Pancreas (tissue), 10 donors: ENCODE results near the gene PPOX. TPM values are rescaled to one million over a fixed set of nuclear protein-coding genes. Genes with fewer than 3 reads are reported as not detected.

Source experiments
- ATAC-seq, 4 donors: fragments of 200-7000 bp; cut with Tn5 transposase; one replicate each; pipeline versions ENCODE4 v1.8.0 to v1.9.1; 2020; ENCODE audit warnings: mild to moderate bottlenecking in 4 of 4, moderate library complexity in 4 of 4
- DNase-seq, 6 donors: peaks; one replicate each; pipeline ENCODE4 v3.0.0-alpha.2; 2020
- FAIRE-seq: peaks from 2 replicates; lab custom pipeline; 2012; peaks lifted over from hg19 to GRCh38; lab: Jason Lieb, UNC
- H3K27ac ChIP-seq, 4 donors: fragments of 200-600 bp; sonication (generic); 1 replicate in 3 of 4; 2 replicates in 1 of 4; pipeline versions ENCODE4 v1.5.0 to v1.8.0; 2020
- H3K27me3 ChIP-seq, 4 donors: fragments of 200-600 bp; one replicate each; pipeline ENCODE4 v1.8.0; 2021
- H3K36me3 ChIP-seq, 3 donors: fragments of 200-600 bp; sonication (generic) in 1 of 3; one replicate each; pipeline versions ENCODE4 v1.5.0 to v1.8.0; 2020 to 2021
- H3K4me1 ChIP-seq, 3 donors: fragments of 200-600 bp; one replicate each; pipeline ENCODE4 v1.8.0; 2021
- H3K4me3 ChIP-seq, 4 donors: fragments of 200-600 bp; sonication (generic) in 2 of 4; one replicate each; pipeline versions ENCODE4 v1.5.0 to v1.8.0; 2020 to 2021
- H3K9me3 ChIP-seq, 4 donors: fragments of 200-600 bp; one replicate each; pipeline ENCODE4 v1.8.0; 2021
- CTCF ChIP-seq, 4 donors: fragments of 200-600 bp; sonication (generic) in 3 of 4; IDR thresholded peaks; one replicate each; pipeline versions ENCODE4 v1.5.0 to v1.8.0; 2021; ENCODE audit warnings: antibody characterized with exemption in 4 of 4
- WGBS, 2 donors: extraction: QIAGEN DNeasy Blood & Tissue Kit; methylation state at CpG; one replicate each; pipeline ENCODE4 v1.1.7; 2013; 5-methylcytosine and 5-hydroxymethylcytosine counted together
- intact Hi-C, 3 donors: fragments of 100-400 bp; cut with DNase I; formaldehyde crosslinking; loops; one replicate each; pipeline versions ENCODE4 v1.11.1 to v1.14.2; 2022
- polyA plus RNA-seq, 2 donors: library from polyadenylated mRNA; stranded (reverse); fragments of 200-250 nt; gene quantifications; one replicate each; pipeline ENCODE4 v1.2.3, GENCODE V29; 2013
- total RNA-seq, 6 donors: library from RNA; stranded (reverse); fragmentation: NEBNext Ultra II Directional in 4 of 6; extraction: Animal tissue kit (Norgen Biotek cat#: 25700) in 4 of 6; gene quantifications; one replicate each; pipeline versions ENCODE4 v1.2.1 to v1.2.4, GENCODE V29; 2021 to 2023
- donor health status: healthy with polysubstance abuse.
- donor health status: DM: no; HTN: no; CAD: no; lungs with moderate emphysema.
- donor health status: DM: no; HTN: no; CAD: no.
- donor health status: control.
- donor health status: control.
- donor health status: Bipolar disorder and iron deficiency.
- donor health status: DM: yes; HTN: yes; CAD: no.
- donor health status: DM: no; HTN: no; CAD: no.
- donor health status: DM: no; HTN: no; CAD: no.
- donor health status: DM: yes; HTN: yes; CAD: no.

The PPOX gene
- total and polyA plus RNA-seq, 8 donors = 7.4 to 56.4 (median 13.1) TPM

DNA sequence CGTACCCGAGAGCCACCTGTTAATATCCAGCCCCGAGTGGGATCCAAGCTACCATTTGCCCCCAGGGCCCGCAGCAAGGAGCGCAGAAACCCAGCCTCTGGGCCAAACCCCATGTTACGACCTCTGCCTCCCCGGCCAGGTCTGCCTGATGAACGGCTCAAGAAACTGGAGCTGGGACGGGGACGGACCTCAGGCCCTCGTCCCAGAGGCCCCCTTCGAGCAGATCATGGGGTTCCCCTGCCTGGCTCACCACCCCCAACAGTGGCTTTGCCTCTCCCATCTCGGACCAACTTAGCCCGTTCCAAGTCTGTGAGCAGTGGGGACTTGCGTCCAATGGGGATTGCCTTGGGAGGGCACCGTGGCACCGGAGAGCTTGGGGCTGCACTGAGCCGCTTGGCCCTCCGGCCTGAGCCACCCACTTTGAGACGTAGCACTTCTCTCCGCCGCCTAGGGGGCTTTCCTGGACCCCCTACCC lies 5.5 kb upstream of the PPOX start:
- 88 to 96% methylated on average over 22 of the region's 22 CpGs for WGBS, 2 donors
- TF ChIP-seq CTCF (IDR thresholded peaks at IDR 0.05) = no peak
- H3K4me3 ChIP-seq = no peak overlapping the region
- no peak overlapping the region for H3K27ac ChIP-seq
- ATAC-seq (no peak), DNase-seq (no peak), FAIRE-seq (no peak)
- peaks cover under 1 to 17% (median 4%) of the 10 kb centered on the region in 3 donors for H3K4me1 ChIP-seq
- no peaks in the 10 kb centered on the region for H3K27me3 ChIP-seq
- H3K9me3 ChIP-seq = no peaks in the 10 kb centered on the region
- H3K36me3 ChIP-seq = no peaks in the 10 kb centered on the region
- intact Hi-C loops = no loop called here

DNA sequence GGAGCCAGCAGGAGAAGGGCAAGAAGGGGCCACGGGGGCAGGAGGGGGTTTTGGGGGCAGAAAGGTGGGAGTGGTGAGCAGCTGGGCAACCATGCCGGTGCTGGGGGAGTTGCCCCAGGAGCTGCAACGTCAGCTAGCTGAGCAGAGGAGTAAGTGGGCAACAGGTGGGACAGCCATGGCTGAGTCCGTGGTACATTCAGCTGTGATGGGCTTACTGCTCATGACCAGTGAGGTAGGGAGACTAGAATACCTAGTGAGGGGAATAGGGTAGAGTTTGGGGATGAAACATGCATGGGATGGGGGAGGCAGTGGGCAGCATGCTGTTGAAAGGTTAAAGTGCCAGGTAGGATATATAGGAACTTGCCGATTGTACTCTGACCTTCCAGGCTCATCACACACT lies 4.6 kb upstream of the PPOX start:
- DNase-seq (no peak), ATAC-seq (no peak), FAIRE-seq (no peak)
- Histone ChIP-seq H3K9me3 (no peaks in the 10 kb centered on the region), H3K4me3 (no peak overlapping the region), H3K4me1 (peaks cover 0 to 17% (median 3%) of the 10 kb centered on the region in 3 donors), H3K27ac (no peak overlapping the region), H3K27me3 (no peaks in the 10 kb centered on the region), H3K36me3 (no peaks in the 10 kb centered on the region)
- WGBS, 2 donors = 82 to 89% methylated on average over 5 of the region's 5 CpGs
- no peak for TF ChIP-seq CTCF (IDR thresholded peaks at IDR 0.05)
- intact Hi-C loops = no loop called here

GRCh38 chr1:161162052-161162451 lies 4.2 kb upstream of the PPOX start:
- Histone ChIP-seq H3K27ac (no peak overlapping the region), H3K27me3 (no peaks in the 10 kb centered on the region), H3K4me3 (no peak overlapping the region), H3K36me3 (no peaks in the 10 kb centered on the region), H3K4me1 (peaks cover 0 to 17% (median 6%) of the 10 kb centered on the region in 3 donors), H3K9me3 (no peaks in the 10 kb centered on the region)
- WGBS, 2 donors = 71 to 84% methylated on average over 7 of the region's 7 CpGs
- DNase-seq (no peak), ATAC-seq (no peak), FAIRE-seq (no peak)
- intact Hi-C loops = no loop called here
- no peak for TF ChIP-seq CTCF (IDR thresholded peaks at IDR 0.05)

- 91 to 94% methylated on average over 10 of the region's 10 CpGs for WGBS, 2 donors
- H3K4me1 ChIP-seq = peaks cover 0 to 17% (median 8%) of the 10 kb centered on the region in 3 donors
- TF ChIP-seq CTCF (IDR thresholded peaks at IDR 0.05) = no peak
These were observed 3.4 kb upstream of the PPOX start for GRCh38 chr1:161162806-161163205.

GRCh38 chr1:161163793-161164192 lies 2.4 kb upstream of the PPOX start:
- Histone ChIP-seq H3K36me3 (no peaks in the 10 kb centered on the region), H3K4me1 (peaks cover 0 to 13% (median 8%) of the 10 kb centered on the region in 3 donors), H3K27ac (no peak overlapping the region), H3K9me3 (no peaks in the 10 kb centered on the region), H3K4me3 (no peak overlapping the region), H3K27me3 (no peaks in the 10 kb centered on the region)
- intact Hi-C loops = no loop called here
- FAIRE-seq (no peak), DNase-seq (no peak), ATAC-seq (no peak)
- no peak for TF ChIP-seq CTCF (IDR thresholded peaks at IDR 0.05)
- WGBS, 2 donors = 83% methylated on average over 5 of the region's 5 CpGs

More at GRCh38 chr1:161162806-161163205, 3.4 kb upstream of the PPOX start:
- no peak for ATAC-seq
- no peak for DNase-seq
- H3K27me3 ChIP-seq = no peaks in the 10 kb centered on the region
- FAIRE-seq = no peak
- H3K9me3 ChIP-seq = no peaks in the 10 kb centered on the region
- no peaks in the 10 kb centered on the region for H3K36me3 ChIP-seq
- H3K4me3 ChIP-seq = no peak overlapping the region
- intact Hi-C loops = no loop called here
- H3K27ac ChIP-seq = no peak overlapping the region
